Suprapubic skin (tissue), 4 donors: ENCODE results near the gene XYLT2.

ENCODE experiments used
- CTCF ChIP-seq, 2 donors: fragments of 200-600 bp in 1 of 2; fragments of 450-650 bp in 1 of 2; sonication (generic) in 1 of 2; IDR thresholded peaks; one replicate each; pipeline ENCODE4 v1.5.1; 2016 to 2019; ENCODE audit warnings: antibody characterized with exemption in 2 of 2, mild to moderate bottlenecking in 1 of 2, moderate library complexity in 1 of 2
- EP300 ChIP-seq: sonication (generic); formaldehyde crosslinking; IDR thresholded peaks from one replicate; pipeline ENCODE4 v1.6.1; 2017; ENCODE audit warnings: antibody characterized with exemption
- POLR2A ChIP-seq, 2 donors: fragments of 450-650 bp; IDR thresholded peaks; one replicate each; pipeline ENCODE4 v1.6.1; 2017; ENCODE audit warnings: antibody characterized with exemption in 2 of 2, mild to moderate bottlenecking in 2 of 2, moderate library complexity in 2 of 2
- POLR2AphosphoS5 ChIP-seq, 3 donors: sonication (generic); formaldehyde crosslinking; IDR thresholded peaks; one replicate each; pipeline ENCODE4 v1.6.1; 2017; ENCODE audit warnings: antibody characterized with exemption in 3 of 3

- TF ChIP-seq CTCF (IDR thresholded peaks at IDR 0.05) (no peak), POLR2A (IDR thresholded peaks at IDR 0.05) (no peak), POLR2AphosphoS5 (IDR thresholded peaks at IDR 0.05) (no peak), EP300 (no peak)
Measured at GRCh38 chr17:50365649-50366393, 19.9 kb downstream of the XYLT2 start.
